Activated CD4-positive, alpha-beta memory T cell treated with anti-CD3 and anti-CD28 coated beads, Interleukin-2, amount 10 ng/mL, durations not matched to agents 7 days and 5 days (primary cell): Measurements from ENCODE around the gene NALCN. TPM values are rescaled to one million over a fixed set of nuclear protein-coding genes. Genes with fewer than 3 reads are reported as not detected.

ENCODE experiments used
- CTCF ChIA-PET: fragments of 350-600 bp; sonication (Branson Sonifier 250); formaldehyde crosslinking; loops from one replicate; lab custom pipeline; 2021; ENCODE audit warnings: antibody characterized with exemption, inconsistent platforms; lab: Charles Lee
- POLR2A ChIA-PET: fragments of 350-600 bp; sonication (Branson Sonifier 250); formaldehyde crosslinking; loops from one replicate; lab custom pipeline; 2021; ENCODE audit warnings: antibody characterized with exemption; lab: Charles Lee
- DNase-seq: peaks from one replicate; pipeline ENCODE4 v3.0.0-alpha.2; 2020
- H3K27ac Mint-ChIP-seq: one replicate; pipeline ENCODE4 v1.8.0; 2021; ENCODE audit warnings: mild to moderate bottlenecking, mixed read lengths
- H3K27me3 Mint-ChIP-seq: one replicate; pipeline ENCODE4 v1.8.0; 2021; ENCODE audit warnings: mixed read lengths
- H3K36me3 Mint-ChIP-seq: one replicate; pipeline ENCODE4 v1.8.0; 2021; ENCODE audit warnings: low read depth, mixed read lengths
- H3K4me1 Mint-ChIP-seq: one replicate; pipeline ENCODE4 v1.8.0; 2021; ENCODE audit warnings: mixed read lengths
- H3K4me3 Mint-ChIP-seq: one replicate; pipeline ENCODE4 v1.8.0; 2021; ENCODE audit warnings: mild to moderate bottlenecking, mixed read lengths
- H3K9me3 Mint-ChIP-seq: one replicate; pipeline ENCODE4 v1.8.0; 2021; ENCODE audit warnings: mixed read lengths
- total RNA-seq, 2 experiments: library from RNA; stranded (reverse); gene quantifications; one replicate each; pipeline ENCODE4 v1.2.3, GENCODE V29; 2021

NALCN gene
- total RNA-seq, 2 experiments from 2014 or later: not detected

DNA sequence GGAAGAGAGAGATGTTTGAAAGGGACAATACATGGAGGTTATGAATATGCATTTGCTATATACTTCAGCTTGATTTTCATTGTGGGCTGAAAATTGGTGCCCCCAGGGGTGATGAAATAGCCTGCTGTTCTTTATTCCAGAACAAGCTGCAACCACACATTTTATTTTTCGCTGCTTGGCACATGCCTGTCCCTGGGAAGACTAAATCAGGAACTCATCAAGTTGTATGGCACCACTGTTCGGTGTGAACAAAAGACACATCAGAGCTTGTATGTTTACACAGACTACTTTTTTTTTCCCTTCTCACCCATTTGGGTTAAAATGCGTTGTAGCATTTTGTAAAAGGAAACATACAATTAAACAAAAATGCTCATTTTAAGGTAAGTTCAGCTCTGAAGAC is 230.7 kb downstream of the NALCN start:
- Mint-ChIP-seq H3K4me1 (no peaks in the 10 kb centered on the region), H3K9me3 (no peaks in the 10 kb centered on the region), H3K4me3 (no peak overlapping the region), H3K27me3 (peaks cover 3% of the 10 kb centered on the region), H3K36me3 (no peaks in the 10 kb centered on the region), H3K27ac (no peak overlapping the region)
- no peak for DNase-seq
- POLR2A ChIA-PET: no interaction called here
- CTCF ChIA-PET: no interaction called here

DNA sequence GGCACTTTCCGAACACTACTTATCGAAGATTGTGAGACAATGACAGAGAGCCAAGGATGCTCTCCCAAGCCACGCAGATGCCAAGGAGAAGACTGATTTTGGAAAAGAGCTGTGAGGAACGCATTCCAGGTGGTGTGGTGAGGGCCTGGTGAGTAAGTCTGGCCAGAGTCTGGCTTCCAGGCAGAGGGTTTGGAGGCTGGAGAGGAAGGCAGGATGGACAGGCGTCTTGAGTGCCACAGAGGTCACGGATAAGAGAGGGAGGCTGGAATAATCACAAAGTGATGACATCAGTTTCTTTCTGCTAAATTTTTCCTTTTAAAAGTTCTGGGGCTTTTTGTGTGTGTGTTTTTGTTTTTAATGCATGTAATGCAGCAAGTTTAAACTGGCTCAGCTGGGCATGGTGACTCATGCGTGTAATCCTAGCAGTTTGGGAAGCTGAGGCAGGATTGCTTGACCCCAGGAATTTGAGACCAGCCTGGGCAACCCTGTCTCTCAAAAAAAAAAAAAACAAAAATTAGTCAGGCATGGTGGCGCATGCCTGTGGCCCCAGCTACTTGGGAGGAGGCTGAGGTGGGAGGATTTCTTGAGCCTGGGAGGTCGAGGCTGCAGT is 235.1 kb downstream of the NALCN start:
- Mint-ChIP-seq H3K36me3 (no peaks in the 10 kb centered on the region), H3K9me3 (no peaks in the 10 kb centered on the region), H3K27ac (no peak overlapping the region), H3K4me1 (no peaks in the 10 kb centered on the region), H3K27me3 (peaks cover 3% of the 10 kb centered on the region), H3K4me3 (no peak overlapping the region)
- POLR2A ChIA-PET: no interaction called here
- no peak for DNase-seq
- CTCF ChIA-PET: no interaction called here

DNA sequence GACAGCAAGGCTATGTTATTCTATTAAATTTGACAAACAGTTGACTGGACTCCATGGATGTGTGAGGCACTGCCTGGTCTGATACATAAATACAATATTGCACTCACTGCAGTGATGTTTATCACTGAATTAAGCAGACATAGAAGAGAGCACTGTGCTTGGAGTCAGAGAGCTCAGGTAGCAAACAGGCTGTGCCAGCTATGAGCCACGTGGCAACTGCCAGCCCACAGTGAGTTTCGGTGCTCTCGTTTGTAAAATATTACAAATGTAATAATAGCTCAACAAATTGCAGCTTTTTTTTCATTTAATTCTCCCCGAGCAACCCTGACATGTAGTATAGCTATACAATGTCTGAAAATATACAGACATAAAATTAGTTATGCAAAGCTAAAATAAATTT is 237.3 kb downstream of the NALCN start:
- H3K27ac Mint-ChIP-seq: no peak overlapping the region
- ChIA-PET POLR2A (no interaction called here), CTCF (no interaction called here)

GRCh38 chr13:101178406-101178805 is 237.9 kb downstream of the NALCN start:
- no peaks in the 10 kb centered on the region for H3K27me3 Mint-ChIP-seq
- no peak overlapping the region for H3K27ac Mint-ChIP-seq
- ChIA-PET CTCF (no interaction called here), POLR2A (no interaction called here)
- no peaks in the 10 kb centered on the region for H3K36me3 Mint-ChIP-seq
- no peak overlapping the region for H3K4me3 Mint-ChIP-seq
- no peaks in the 10 kb centered on the region for H3K9me3 Mint-ChIP-seq
- H3K4me1 Mint-ChIP-seq: no peaks in the 10 kb centered on the region
- no peak for DNase-seq

More for the DNA sequence above, 237.3 kb downstream of the NALCN start:
- Mint-ChIP-seq H3K4me1 (no peaks in the 10 kb centered on the region), H3K36me3 (no peaks in the 10 kb centered on the region), H3K9me3 (no peaks in the 10 kb centered on the region), H3K4me3 (no peak overlapping the region), H3K27me3 (no peaks in the 10 kb centered on the region)
- no peak for DNase-seq

DNA sequence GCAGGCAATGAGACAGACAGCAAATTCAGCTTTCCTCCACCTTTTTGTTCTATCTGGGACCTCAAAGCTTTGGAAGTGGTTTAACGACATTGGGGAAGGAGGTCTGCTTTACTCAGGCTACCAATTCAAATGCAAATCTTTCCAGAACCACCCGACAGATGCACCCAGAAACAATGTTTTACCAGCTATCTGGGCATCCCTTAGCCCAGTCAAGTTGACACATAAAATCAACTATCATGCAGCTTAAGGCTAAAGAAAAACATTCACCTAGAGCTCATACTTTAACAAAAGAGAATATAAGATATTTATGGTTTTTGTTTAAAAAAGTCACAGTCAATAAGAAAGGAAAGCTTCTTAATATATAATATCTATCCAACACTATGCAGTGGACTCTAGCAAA is 246.0 kb downstream of the NALCN start:
- ChIA-PET CTCF (no interaction called here), POLR2A (no interaction called here)
- Mint-ChIP-seq H3K4me1 (no peaks in the 10 kb centered on the region), H3K36me3 (no peaks in the 10 kb centered on the region), H3K4me3 (no peak overlapping the region), H3K9me3 (no peaks in the 10 kb centered on the region), H3K27me3 (no peaks in the 10 kb centered on the region), H3K27ac (no peak overlapping the region)
- DNase-seq: no peak

- Mint-ChIP-seq H3K9me3 (no peaks in the 10 kb centered on the region), H3K27me3 (peaks cover 15% of the 10 kb centered on the region), H3K27ac (no peak overlapping the region), H3K36me3 (no peaks in the 10 kb centered on the region), H3K4me3 (no peak overlapping the region), H3K4me1 (no peaks in the 10 kb centered on the region)
- no peak for DNase-seq
- CTCF ChIA-PET: no interaction called here
- POLR2A ChIA-PET: no interaction called here
Observed at GRCh38 chr13:101157261-101157660, 259.0 kb downstream of the NALCN start.

GRCh38 chr13:101155920-101156319 is 260.4 kb downstream of the NALCN start:
- H3K36me3 Mint-ChIP-seq: no peaks in the 10 kb centered on the region
- H3K27me3 Mint-ChIP-seq: peaks cover 23% of the 10 kb centered on the region

DNA sequence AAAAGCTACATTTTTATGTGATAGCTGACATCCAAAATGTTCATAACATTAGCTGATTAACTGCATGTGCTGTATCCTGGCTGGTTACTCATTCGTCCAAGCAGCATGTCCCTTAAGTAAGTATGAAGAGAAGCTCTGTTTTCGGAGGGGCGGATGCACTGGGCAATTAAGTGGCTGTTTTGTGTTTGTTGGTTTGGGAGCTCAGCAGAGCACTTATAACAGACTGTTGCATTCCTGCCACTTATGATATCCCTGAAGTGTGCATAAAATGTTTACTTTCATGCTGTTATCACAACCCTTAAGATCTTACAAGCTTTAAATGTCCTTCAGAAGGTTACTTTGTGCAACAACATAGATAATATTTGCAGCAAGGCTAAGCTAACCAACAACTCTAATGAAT is 264.1 kb downstream of the NALCN start:
- Mint-ChIP-seq H3K9me3 (no peaks in the 10 kb centered on the region), H3K27me3 (peaks cover 37% of the 10 kb centered on the region), H3K27ac (no peak overlapping the region), H3K4me1 (no peaks in the 10 kb centered on the region), H3K36me3 (no peaks in the 10 kb centered on the region), H3K4me3 (no peak overlapping the region)
- CTCF ChIA-PET: no interaction called here
- DNase-seq: no peak
- POLR2A ChIA-PET: no interaction called here

More at GRCh38 chr13:101155920-101156319, 260.4 kb downstream of the NALCN start:
- ChIA-PET CTCF (interaction anchor here (1.3 to 2.3 kb wide), 2 partner anchors 11 to 284 kb away, joined by 3 to 10 read pairs; no protein-coding TSS in a partner anchor), POLR2A (no interaction called here)
- Mint-ChIP-seq H3K4me3 (no peak overlapping the region), H3K9me3 (no peaks in the 10 kb centered on the region), H3K4me1 (no peaks in the 10 kb centered on the region), H3K27ac (no peak overlapping the region)
- no peak for DNase-seq

DNA sequence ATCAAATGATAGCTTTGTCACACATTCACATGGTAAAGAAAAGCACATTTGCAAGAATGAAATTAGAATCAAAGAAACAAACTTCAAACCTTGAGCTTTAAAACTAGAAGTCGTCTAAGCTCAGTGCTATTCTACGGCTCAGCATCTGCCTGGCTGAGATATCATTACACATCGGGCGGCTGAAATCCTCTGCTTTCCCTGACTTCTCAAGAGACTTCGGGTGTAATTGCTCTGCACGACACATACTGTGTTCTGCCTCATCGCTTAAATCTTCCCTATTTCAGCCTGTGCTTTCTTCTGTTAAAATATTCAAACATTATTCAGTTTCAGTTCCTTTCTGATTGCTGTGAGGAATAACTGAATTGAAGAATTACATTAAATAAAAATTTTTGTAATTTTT is 265.3 kb downstream of the NALCN start:
- H3K4me1 Mint-ChIP-seq: no peaks in the 10 kb centered on the region
- ChIA-PET CTCF (no interaction called here), POLR2A (no interaction called here)
- no peak for DNase-seq
- peaks cover 41% of the 10 kb centered on the region for H3K27me3 Mint-ChIP-seq
- no peaks in the 10 kb centered on the region for H3K36me3 Mint-ChIP-seq
- H3K4me3 Mint-ChIP-seq: no peak overlapping the region
- no peak overlapping the region for H3K27ac Mint-ChIP-seq
- H3K9me3 Mint-ChIP-seq: no peaks in the 10 kb centered on the region

GRCh38 chr13:101149735-101150384 is 266.4 kb downstream of the NALCN start:
- H3K9me3 Mint-ChIP-seq: no peaks in the 10 kb centered on the region
- H3K4me1 Mint-ChIP-seq: no peaks in the 10 kb centered on the region
- no peak for DNase-seq
- H3K4me3 Mint-ChIP-seq: no peak overlapping the region
- no peaks in the 10 kb centered on the region for H3K36me3 Mint-ChIP-seq
- ChIA-PET POLR2A (no interaction called here), CTCF (no interaction called here)
- H3K27me3 Mint-ChIP-seq: peaks cover 43% of the 10 kb centered on the region
- H3K27ac Mint-ChIP-seq: no peak overlapping the region

GRCh38 chr13:101146101-101146898 is 270.0 kb downstream of the NALCN start:
- Mint-ChIP-seq H3K9me3 (no peaks in the 10 kb centered on the region), H3K27ac (no peak overlapping the region), H3K4me1 (no peaks in the 10 kb centered on the region), H3K27me3 (peaks cover 27% of the 10 kb centered on the region), H3K36me3 (no peaks in the 10 kb centered on the region), H3K4me3 (no peak overlapping the region)
- CTCF ChIA-PET: interaction anchor here (1.4 to 2.9 kb wide), 3 partner anchors 370 to 1410 kb away, joined by 5 to 16 read pairs (median 6); no protein-coding TSS in a partner anchor
- DNase-seq: no peak
- POLR2A ChIA-PET: no interaction called here

DNA sequence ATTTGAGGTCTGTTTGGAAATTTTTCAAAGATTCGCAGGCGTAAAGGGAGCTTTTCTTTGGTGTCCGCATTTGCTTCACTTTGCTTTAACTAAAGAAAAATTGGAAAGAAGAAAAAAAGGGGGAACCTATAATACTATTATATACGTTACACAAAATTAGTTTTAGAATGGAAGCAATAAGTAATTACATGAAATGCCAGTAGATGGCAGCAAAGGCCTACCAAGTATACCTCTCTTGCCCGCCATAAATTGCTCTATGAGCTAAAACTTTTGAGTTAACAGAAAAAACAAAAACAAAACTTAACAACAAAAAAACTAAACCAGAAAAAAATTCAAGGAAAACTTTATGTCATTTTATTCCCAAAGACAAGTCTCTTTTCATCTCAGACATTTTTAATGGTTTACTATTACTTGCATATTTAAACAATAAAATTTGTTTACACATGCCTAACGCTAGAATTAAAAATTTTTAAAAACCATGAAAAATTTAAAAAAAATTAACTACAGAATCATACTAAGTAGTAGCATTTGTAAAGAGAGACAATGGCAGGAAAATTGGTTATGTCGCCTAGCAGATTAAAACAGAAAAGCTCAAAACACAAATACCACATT is 271.4 kb downstream of the NALCN start:
- peaks cover 29% of the 10 kb centered on the region for H3K27me3 Mint-ChIP-seq
- no peak overlapping the region for H3K4me3 Mint-ChIP-seq
- H3K36me3 Mint-ChIP-seq: no peaks in the 10 kb centered on the region
- no peaks in the 10 kb centered on the region for H3K4me1 Mint-ChIP-seq
- no peaks in the 10 kb centered on the region for H3K9me3 Mint-ChIP-seq
- ChIA-PET CTCF (interaction anchor here (0.5 to 2.9 kb wide), 11 partner anchors 9 to 1411 kb away, joined by 3 to 16 read pairs (median 4); no protein-coding TSS in a partner anchor), POLR2A (no interaction called here)
- H3K27ac Mint-ChIP-seq: no peak overlapping the region
- DNase-seq: no peak

DNA sequence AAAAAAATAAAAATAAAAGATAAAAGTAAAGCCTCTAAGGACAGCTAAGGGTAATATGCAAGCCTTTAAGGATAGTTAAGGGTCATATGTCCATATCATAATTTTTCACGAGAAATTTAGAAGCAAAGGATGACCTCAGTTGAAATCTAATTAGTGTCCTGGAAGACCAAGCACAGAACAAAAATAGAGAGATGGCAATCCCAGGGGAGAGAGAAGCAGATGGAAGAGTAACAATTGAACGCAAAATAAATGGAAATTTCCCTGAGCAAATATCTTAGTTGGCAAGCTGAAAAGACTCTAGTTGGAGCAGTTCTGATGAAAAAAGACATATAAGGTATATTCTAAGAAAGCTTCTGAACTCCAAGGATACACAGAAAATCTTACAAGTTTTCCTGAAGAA is 275.4 kb downstream of the NALCN start:
- no peak for DNase-seq
- CTCF ChIA-PET: no interaction called here
- H3K4me1 Mint-ChIP-seq: no peaks in the 10 kb centered on the region

More for the DNA sequence above, 275.4 kb downstream of the NALCN start:
- H3K9me3 Mint-ChIP-seq: no peaks in the 10 kb centered on the region
- no peak overlapping the region for H3K4me3 Mint-ChIP-seq
- H3K36me3 Mint-ChIP-seq: no peaks in the 10 kb centered on the region
- POLR2A ChIA-PET: no interaction called here
- peaks cover 19% of the 10 kb centered on the region for H3K27me3 Mint-ChIP-seq
- H3K27ac Mint-ChIP-seq: no peak overlapping the region
